ENCODE results near the gene SLC34A1.
"Not testable (repeated sequence)": the region's sequence is repeated elsewhere in the genome, so short reads cannot be mapped to it uniquely, and the experiment has no call there.

The SLC34A1 gene

DNA sequence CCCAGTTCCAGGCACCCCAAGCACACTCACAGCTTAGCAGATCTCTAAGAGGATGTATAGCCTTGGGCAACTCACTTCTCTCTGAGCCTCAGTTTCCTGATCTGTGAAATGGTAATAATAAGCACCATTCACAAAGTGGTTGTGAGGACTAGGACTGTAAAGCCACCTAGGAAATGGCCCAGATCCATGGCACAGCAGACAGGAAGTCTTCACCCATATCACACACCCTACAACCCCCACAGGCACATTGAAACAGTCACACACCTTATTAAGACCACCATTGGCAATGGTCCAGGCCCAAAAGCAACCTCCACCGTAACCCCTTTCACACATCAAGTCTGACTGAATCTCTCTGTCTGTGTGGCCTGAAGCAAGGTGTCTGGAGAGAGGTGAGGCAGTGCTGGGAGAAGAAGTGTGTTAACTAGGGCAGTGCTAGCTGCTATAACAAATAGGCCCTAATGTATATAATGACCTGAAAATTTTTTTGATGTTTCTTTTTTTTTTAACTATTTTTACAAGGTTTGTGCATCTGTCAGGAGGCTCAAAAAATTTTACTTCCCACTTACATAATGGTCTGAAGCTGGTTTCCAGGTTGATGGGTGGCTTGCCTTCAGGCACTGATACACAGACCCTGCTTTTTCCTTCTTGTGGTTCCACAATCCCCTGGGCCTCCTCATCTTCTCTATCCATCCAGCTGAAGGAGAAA lies 28.9 kb upstream of the SLC34A1 start:
- DNase-seq: no peak

DNA sequence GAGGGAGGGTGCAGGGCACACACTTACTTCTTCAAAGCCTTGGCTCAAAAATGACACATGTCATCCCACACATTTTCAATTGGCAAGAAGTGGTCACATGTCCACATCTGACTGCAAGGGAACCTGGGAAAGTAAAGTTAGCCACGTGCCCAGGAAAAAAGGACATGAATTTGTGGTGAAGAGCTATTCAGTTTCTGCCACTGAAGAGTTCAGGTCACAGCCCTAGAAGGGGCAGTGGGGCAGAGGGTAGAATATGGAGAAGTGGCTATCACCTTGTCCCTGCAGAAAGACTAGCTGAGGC lies 28.4 kb upstream of the SLC34A1 start:
- DNase-seq: peak; percentile 51

DNA sequence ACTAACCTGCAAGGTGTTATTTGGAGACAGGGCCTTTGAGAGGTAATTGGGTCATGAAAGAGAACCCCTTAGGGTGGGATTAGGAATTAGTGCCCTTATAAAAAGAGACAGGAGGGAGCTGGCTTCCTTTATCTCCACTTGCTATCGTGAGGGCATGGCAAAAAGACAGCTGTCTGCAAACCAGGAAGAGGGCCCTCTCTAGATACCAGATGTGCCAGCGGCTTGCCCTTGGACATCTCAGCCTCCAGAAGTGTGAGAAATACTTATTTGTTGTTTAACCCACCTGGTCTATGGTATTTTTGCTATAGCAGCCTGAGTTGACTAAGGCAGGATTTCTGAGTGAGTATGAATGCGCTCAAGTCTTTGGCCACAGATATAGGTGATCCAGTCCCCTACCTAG lies 27.5 kb upstream of the SLC34A1 start:
- no peak for DNase-seq

DNA sequence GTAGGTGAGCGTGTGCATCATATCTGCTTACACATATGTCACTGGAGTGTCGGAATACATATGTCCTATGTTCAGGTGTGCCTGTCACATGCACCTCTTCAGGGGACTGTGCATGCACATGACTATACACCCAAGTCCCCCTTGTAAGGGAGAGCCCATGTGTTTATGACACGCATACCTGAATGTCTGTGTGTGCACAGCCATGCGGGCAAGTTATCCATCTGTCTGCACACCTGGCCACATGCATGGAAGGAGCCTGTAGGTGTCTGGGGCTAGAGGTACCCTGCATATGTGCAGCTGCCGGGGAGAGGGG lies 27.1 kb upstream of the SLC34A1 start:
- no peak for DNase-seq

DNA sequence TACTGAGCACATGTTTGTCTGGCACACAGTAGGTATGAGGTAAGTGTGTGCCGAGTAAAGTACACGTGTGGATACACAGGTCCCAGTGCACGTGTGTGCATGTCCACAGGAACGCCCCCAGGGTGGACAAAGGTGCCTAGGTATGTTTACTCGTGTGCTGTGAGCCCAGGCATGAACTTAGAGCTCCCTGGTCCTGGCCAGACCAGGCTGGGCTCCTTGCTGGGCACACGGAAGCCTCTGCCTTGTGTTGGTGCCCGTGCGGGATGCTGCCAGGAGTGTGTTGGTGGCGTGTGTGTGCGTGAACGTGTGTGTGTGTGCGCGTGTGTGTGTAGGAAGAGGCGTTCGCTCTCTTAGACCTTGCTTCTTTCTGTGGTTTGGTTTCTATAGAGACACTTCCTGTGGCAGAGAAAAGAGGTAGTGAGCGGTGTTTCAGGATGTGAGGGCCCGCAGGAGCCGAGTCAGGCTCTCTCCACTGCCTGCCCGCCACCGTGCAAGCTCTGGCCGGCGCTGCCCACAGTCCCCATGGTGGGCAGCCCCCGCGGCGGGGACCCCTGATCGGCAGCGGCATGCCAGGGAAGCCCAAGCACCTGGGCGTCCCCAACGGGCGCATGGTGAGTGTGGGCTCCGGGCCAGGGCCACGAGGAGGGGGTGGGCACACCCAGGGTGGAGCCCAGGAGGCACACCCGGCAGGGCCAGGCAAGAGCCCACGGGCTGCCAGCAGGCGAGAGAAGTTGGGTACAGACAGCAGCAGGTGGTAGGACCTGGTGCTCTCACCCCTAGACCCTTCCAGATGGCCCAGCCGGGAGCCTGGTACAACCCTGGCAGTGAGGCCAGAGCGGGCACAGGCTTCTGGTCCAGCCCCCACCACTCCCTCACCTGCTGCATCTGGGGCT lies 26.5 kb upstream of the SLC34A1 start, which contains the start of gene RGS14:
RGS14 (plus strand) TSS at position 466 of the 893 bp plus-strand sequence; CDS start at position 567, 101 bp downstream.
- DNase-seq: peak; percentile 87

DNA sequence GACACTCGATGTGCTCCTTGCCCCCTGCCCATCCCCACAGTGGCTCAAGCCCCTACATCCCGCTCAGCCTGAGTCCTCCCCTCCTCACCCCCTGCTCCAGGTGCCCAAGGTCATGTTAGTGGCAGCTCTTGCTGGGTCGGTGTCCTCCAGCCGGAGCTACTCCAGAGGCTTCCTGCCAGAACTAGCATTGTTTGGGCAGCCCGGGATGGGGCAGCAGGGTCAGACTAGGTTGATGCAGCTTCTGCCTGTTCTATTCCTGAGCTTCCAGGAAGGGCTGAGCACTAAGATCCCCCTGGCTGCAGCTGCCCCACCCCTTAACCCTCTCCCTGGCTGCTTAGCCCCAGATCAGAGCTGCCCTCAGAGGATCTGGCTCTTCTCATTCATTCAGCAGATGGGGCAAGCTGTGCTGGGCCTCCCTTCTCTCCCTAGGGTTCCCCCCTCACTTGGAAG lies 25.8 kb upstream of the SLC34A1 start:
- no peak for DNase-seq

DNA sequence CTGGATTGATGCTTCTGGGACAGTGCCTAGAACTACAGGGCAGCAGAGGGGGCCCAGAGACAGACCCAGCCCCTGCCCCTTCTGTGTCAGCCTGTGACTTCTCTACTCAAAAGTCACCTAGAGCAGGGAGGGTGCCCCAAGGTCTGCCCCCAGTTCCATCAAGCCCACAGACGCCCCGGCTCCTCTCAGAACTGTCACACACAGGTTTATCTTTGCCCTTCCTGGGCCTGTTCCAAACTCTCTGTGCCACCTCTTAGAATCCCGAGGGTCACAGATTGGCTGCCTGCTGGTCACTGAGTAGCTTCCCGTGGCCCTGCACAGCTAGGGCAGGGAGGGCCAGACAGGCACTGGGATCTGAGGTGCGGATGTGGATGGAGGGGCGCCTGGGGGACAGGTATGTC lies 24.8 kb upstream of the SLC34A1 start:
- DNase-seq: no peak

DNA sequence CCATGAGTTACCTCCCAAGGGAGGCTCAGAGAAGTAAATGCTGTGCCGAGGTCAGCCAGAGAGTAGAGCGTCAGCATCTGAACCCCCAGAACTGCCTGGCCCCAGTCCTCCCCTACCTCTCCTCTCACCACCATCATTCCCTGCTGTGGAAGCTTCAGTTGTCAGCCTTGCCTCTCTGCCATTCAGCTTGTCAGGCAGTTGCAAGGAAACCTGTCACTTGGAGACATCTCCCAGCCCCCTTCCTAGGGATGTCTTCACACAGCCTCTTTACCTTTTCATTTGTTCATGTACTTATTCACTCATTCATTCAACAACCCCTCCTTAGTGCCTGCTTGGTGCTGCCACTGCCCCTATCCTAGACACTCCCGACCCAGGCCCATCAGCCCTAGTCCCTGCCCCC lies 24.4 kb upstream of the SLC34A1 start:
- no peak for DNase-seq

DNA sequence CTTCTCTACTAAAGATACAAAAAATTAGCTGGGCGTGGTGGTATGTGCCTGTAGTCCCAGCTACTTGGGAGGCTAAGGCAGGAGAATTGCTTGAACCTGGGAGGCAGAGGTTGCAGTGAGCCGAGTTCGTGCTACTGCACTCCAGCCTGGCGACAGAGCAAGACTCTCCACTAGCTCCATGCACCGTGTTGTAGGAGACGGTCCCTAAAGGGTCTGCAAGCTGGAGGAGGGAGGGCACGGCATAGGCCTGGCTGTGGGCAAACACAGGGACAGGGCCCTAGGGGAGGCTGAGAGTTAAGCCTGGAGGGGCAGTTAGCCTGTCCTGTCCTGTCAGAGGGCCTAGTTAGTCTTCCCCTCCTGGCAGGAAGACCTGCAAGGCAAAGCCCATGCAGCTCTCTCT lies 23.5 kb upstream of the SLC34A1 start:
- not testable (repeated sequence) for DNase-seq

DNA sequence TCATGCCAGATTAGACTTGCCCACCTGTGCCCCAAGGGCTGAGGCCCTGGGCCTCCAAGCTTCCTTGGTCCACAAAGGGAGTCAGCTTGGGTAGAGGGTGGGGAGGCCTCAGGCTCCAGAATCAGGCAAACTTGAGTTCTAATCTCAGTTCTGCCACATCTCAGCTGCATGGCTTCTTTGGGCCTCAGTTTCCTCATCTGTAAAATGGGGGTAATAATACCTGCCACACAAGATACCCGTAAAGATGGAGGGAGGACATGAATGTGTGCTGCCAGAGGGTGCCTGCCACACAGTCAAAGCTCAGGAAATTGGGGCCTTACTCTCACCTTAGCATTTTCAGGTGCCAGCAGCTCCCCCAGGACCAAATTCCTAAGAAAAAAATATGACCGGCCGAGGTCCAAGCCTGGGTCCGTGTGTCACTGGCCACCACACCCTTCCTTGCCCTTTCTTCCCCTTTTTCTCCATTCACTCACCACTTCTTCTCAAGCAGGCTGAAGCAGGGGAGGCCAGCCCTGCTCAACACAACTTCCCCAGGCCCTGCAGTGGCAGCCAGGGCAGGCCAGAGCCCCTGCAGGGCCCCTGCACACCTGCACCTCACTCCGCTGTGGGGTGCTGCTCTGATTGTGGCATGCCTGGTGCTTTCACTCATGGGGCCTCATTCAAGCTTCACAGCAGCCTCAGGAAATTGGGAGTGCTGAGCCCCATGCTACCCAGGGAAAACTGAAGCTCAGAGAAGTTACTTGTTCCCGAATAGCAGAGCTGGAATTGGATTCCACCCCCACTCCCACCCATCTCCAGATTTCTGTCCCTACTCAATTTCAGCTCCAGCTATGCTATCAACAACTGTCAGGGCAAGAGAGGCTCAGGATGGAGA lies 22.6 kb upstream of the SLC34A1 start:
- peak; percentile 42 for DNase-seq

DNA sequence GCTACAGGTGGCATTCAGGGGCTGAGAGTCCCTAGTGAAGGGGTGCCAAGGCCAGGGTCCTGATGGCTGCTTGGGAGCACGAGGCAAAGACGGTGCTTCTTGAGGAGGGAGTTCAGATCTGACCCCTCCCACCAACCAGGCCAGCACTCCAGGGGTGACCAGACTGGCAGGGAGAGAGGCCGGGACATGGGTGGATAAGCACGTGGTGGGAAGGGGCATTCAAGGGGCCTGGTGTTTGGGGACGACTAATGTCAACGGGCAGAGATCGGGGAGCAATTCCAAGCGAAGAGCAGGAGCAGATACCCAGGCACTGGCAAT lies 22.0 kb upstream of the SLC34A1 start:
- no peak for DNase-seq

DNA sequence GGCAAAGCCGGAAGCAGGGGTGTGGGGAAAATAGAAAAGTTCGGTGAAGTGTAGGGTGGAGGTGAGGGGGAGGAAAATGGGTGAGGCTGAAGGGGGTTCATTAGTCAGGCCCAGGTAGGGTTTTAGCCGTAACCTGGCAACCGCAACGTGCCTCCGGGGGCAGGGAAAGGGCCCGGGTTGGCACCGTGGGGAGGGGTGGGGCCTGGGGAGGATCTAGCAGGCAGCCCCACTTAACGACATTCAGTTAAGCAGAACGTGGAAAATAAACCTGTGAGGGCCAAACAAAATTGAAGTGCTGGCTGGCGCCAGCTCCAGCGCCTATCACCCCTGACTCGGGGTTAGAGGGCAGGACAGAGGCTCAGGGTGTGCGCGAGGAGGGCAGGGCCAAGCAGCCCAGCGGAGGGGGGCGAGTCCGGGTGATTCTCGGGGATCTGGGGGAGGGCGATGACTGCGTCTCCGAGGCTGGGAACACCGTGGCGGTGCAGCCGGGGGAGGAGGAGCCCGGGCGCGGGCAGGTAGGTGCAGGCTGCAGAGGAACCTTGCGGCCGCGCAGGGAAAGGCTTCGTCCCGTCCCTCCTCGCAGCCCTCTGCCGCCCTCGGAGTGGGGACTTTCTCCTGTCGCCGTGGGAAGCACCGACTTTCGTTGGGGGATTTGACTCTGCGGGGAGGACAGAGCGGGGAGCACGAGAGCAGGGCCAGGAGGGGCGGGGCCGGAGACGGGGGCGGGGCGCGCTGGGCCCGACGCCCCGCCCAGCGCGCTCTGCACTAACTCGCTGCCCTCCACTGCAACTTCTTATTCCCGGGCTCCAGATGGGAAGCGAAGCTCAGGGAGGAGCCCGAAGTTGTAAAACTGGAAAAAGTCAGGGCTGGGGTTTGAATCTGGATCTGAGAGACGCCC lies 21.4 kb upstream of the SLC34A1 start:
- DNase-seq: peak; percentile 70

DNA sequence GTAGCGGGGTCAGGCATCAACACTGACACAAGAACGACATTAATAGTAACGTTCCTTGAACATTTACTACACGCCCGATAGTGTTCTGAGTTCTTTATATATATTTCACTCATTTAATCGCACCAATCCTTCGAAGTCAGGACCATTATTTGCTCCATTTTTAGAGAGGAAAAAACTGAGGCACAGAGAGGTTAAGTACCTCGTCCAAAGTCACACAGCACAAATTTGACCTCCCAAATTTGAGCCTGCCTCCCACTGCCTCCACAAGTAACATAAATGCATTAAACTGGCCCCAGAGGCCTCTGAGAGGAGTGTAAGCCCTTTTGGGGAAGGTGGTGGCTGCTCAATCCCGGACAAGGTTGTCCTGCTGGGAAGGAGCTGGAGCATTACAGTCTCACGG lies 20.7 kb upstream of the SLC34A1 start:
- no peak for DNase-seq

DNA sequence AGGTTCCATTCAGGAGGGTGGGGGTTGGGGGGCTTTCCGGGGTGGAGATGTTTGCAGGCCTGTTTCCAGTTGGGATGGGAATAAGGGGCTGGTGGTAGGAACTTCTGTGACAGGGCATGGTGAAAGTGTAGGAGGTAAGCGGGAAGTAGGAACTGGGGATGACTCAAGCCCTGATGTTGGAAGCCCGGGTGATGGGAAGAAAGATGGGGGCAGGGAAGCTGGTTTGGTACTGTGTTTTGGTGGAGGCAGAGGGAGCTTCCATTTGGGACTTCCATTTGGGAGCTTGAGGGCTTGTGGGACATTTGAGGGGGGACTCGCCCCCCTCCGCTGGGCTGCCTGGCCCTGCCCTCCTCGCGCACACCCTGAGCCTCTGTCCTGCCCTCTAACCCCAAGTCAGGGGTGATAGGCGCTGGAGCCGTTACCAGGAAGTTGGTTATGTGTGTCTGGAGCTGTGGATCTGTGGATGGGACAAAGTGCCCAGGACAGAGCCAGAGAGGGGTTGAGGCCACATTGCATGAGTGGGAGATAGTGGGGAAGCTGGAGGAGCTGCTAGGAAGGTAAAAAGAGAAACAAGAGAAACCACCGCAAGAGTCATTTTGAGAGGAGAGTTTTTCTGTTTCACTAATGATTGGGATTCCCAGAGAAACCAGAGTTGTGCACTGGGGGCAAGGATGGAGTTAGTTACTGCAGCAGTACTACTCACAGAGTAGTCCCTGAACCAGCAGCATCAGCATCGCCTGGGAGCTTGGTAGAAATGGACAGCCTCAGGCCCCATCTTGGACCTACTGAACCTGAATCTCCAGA lies 19.9 kb upstream of the SLC34A1 start:
- DNase-seq: no peak

DNA sequence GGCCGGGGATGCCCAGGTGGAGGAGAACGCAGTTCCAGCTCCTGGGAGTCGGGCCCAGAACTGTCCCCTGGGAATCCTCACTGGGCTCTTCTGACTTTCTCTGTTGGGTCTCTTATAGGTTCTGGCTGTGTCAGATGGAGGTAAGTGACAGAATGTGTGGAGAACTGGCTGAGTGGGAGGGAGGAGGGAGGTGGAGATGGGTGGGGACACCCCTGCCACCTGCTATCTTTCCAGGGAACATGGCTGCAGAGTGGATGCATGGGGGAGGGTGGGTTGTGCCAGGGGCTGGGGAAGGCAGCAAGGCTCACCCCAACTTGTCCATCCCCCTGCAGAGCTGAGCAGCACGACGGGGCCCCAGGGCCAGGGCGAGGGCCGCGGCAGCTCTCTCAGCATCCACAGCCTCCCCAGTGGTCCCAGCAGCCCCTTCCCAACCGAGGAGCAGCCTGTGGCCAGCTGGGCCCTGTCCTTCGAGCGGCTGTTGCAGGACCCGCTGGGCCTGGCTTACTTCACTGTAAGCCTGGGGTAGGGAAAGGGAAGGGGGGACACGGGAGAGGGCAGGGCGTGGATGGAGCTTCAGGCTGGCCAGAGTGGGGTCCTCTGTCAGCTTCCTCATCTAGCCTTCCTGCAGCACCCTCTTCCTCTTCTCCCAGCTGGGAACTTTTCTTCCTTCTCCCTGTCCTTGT lies 18.2 kb upstream of the SLC34A1 start:
- no peak for DNase-seq

DNA sequence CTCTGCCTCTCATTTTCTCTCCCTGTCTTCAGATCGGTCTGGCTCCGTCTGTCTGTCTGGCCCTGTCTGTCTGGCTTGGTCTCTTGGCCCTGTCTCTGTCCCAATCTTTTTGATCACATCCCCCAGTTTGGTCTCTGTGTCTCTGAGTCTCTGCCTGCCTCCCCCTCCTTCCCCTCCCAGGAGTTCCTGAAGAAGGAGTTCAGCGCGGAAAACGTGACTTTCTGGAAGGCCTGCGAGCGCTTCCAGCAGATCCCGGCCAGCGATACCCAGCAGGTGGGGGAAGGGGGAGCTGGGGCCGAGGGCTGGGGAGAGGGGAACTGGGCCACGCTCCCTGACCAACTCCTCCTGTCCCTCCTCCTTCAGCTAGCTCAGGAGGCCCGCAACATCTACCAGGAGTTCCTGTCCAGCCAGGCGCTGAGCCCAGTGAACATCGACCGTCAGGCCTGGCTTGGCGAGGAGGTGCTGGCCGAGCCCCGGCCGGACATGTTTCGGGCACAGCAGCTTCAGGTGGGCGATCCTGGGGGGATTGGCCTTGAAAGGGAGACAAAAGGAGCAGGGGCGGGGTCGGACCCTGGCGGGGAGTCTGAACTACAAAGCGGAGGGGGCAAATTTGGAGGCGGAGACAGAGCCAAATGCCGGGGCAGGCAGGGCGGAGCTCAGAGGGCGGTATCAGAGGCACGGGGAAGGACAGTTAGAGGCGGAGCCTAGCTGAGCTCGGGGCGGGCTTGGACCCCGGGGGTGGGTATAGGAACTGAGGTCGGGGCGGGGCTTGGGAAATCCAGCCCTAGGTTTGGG lies 17.5 kb upstream of the SLC34A1 start:
- DNase-seq: no peak

DNA sequence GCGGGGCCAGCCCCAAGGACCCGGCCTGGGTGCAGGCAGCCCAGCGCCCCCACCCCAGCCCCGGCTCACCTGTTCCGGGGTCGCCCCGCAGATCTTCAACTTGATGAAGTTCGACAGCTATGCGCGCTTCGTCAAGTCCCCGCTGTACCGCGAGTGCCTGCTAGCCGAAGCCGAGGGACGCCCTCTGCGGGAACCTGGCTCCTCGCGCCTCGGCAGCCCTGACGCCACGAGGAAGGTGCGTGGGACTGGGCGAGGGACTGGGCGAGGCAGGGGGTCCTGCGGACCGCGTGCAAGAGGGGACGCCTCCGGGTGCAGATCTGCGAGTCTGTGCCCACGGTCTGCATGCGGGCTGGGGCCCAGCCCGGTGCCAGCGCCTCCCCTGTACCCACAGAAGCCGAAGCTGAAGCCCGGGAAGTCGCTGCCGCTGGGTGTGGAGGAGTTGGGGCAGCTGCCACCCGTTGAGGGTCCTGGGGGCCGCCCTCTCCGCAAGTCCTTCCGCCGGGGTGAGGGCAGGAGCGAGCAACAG lies 16.8 kb upstream of the SLC34A1 start:
- no peak for DNase-seq

DNA sequence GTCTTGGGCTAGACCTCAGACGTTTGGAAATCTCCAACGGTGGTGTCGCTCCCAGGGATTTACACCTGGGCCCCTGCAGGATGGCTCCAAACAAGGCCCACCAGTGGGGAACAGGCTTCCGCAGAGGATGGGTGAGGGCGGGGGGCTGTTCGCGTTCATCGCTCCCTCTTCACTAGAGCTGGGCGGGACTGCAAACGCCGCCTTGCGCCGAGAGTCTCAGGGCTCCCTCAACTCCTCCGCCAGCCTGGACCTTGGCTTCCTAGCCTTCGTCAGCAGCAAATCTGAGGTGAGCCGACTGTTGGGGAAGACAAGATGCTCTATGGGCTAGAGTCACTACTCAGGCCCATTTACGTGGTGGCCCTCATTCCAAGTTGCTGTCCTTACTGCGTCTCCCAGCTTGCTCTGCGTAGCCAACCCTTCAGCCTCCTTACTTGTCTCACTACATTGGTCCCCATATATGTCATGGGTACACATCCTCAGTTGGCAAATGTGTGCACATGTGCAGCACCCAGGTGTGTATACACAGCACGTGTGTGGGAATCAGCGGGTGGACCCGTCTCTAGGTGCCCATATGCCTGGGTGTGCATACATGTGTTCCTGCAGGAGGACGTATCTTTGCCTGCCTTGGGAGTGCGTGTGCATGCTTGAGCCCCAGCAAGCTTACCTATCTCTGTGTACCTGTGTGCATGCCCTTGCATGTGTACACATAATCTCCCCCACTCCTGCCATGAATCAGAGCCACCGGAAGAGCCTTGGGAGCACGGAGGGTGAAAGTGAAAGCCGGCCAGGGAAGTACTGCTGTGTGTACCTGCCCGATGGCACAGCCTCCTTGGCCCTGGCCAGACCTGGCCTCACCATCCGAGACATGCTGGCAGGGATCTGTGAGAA lies 16.0 kb upstream of the SLC34A1 start:
- no peak for DNase-seq

Data from OCI-M1 (cell line).